Measurements from ENCODE around the gene BCL6B. TPM values are rescaled to one million over a fixed set of nuclear protein-coding genes. Genes with fewer than 3 reads are reported as not detected.

Gene BCL6B
- total RNA-seq, 4 donors from 2014 or later = 1.9 to 8.1 (median 3.2) TPM

- Histone ChIP-seq H3K36me3 (peaks cover 0 to 6% (median 0%) of the 10 kb centered on the region in 3 donors), H3K9me3 (peaks cover 0 to 18% (median 1%) of the 10 kb centered on the region in 4 donors), H3K27ac (no peak overlapping the region), H3K27me3 (no peaks in the 10 kb centered on the region), H3K4me3 (no peak overlapping the region), H3K4me1 (no peaks in the 10 kb centered on the region)
- TF ChIP-seq, protein P1, sequence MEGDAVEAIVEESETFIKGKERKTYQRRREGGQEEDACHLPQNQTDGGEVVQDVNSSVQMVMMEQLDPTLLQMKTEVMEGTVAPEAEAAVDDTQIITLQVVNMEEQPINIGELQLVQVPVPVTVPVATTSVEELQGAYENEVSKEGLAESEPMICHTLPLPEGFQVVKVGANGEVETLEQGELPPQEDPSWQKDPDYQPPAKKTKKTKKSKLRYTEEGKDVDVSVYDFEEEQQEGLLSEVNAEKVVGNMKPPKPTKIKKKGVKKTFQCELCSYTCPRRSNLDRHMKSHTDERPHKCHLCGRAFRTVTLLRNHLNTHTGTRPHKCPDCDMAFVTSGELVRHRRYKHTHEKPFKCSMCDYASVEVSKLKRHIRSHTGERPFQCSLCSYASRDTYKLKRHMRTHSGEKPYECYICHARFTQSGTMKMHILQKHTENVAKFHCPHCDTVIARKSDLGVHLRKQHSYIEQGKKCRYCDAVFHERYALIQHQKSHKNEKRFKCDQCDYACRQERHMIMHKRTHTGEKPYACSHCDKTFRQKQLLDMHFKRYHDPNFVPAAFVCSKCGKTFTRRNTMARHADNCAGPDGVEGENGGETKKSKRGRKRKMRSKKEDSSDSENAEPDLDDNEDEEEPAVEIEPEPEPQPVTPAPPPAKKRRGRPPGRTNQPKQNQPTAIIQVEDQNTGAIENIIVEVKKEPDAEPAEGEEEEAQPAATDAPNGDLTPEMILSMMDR (IDR thresholded peaks at IDR 0.05) = no peak
- no peak for TF ChIP-seq POLR2A (IDR thresholded peaks at IDR 0.05)
- no peak for TF ChIP-seq EP300 (IDR thresholded peaks at IDR 0.05)
- DNase-seq (ENCODE audit: low spot score in 2 of 2) = no peak
- WGBS, 2 donors = 45 to 48% methylated on average over 4 of the region's 4 CpGs
Observed at GRCh38 chr17:7064261-7064660, 41.4 kb downstream of the BCL6B start.

DNA sequence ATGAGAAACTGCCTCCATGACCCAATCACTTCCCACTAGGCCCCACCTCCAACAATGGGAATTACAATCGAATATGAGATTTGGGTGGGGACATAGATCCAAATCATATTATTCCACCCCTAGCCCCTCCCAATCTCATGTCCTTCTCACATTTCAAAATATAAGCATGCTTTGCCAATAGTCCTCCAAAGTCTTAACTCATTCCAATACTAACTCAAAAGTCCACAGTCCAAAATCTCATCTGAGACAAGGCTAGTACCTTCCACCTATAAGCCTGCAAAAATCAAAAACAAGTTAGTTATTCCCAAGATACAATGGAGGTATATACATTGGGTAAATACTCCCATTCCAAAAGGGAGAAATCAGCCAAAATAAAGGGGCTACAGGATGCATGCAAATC lies 44.3 kb downstream of the BCL6B start:
- no peak overlapping the region for H3K27ac ChIP-seq
- H3K36me3 ChIP-seq = peaks cover 0 to 6% (median 0%) of the 10 kb centered on the region in 3 donors
- WGBS, 2 donors = 68 to 74% methylated on average over 1 of the region's 1 CpG
- H3K9me3 ChIP-seq = peaks cover 0 to 18% (median 1%) of the 10 kb centered on the region in 4 donors
- TF ChIP-seq, protein P1 (IDR thresholded peaks at IDR 0.05) = no peak
- TF ChIP-seq EP300 (IDR thresholded peaks at IDR 0.05) (no peak), POLR2A (IDR thresholded peaks at IDR 0.05) (no peak)
- no peak overlapping the region for H3K4me3 ChIP-seq
- no peak for DNase-seq (ENCODE audit: low spot score in 2 of 2)
- no peaks in the 10 kb centered on the region for H3K27me3 ChIP-seq
- no peaks in the 10 kb centered on the region for H3K4me1 ChIP-seq

GRCh38 chr17:7068268-7068667 lies 45.4 kb downstream of the BCL6B start:
- DNase-seq (ENCODE audit: low spot score in 2 of 2) = no peak
- H3K4me3 ChIP-seq = no peak overlapping the region
- H3K36me3 ChIP-seq = peaks cover 0 to 6% (median 0%) of the 10 kb centered on the region in 3 donors
- H3K27ac ChIP-seq = no peak overlapping the region
- H3K4me1 ChIP-seq = no peaks in the 10 kb centered on the region
- H3K27me3 ChIP-seq = no peaks in the 10 kb centered on the region
- WGBS, 2 donors = 23 to 38% methylated on average over 1 of the region's 1 CpG
- peaks cover 0 to 18% (median 1%) of the 10 kb centered on the region in 4 donors for H3K9me3 ChIP-seq
- TF ChIP-seq POLR2A (IDR thresholded peaks at IDR 0.05) (no peak), EP300 (IDR thresholded peaks at IDR 0.05) (no peak)
- TF ChIP-seq, protein P1 (IDR thresholded peaks at IDR 0.05) = no peak

- Histone ChIP-seq H3K4me3 (no peak overlapping the region), H3K27me3 (no peaks in the 10 kb centered on the region), H3K27ac (no peak overlapping the region), H3K4me1 (no peaks in the 10 kb centered on the region), H3K9me3 (peaks cover 0 to 18% (median 1%) of the 10 kb centered on the region in 4 donors), H3K36me3 (peaks cover 0 to 6% (median 0%) of the 10 kb centered on the region in 3 donors)
- WGBS, 2 donors = 59 to 70% methylated on average over 2 to 3 of the region's 3 CpGs
- TF ChIP-seq, protein P1 (IDR thresholded peaks at IDR 0.05) = no peak
- no peak for TF ChIP-seq POLR2A (IDR thresholded peaks at IDR 0.05)
- no peak for TF ChIP-seq EP300 (IDR thresholded peaks at IDR 0.05)
- no peak for DNase-seq (ENCODE audit: low spot score in 2 of 2)
Observed at GRCh38 chr17:7070712-7071111, 47.9 kb downstream of the BCL6B start.

GRCh38 chr17:7072406-7072805 lies 49.6 kb downstream of the BCL6B start:
- peaks cover 0 to 6% (median 0%) of the 10 kb centered on the region in 3 donors for H3K36me3 ChIP-seq
- DNase-seq (ENCODE audit: low spot score in 2 of 2) = no peak
- H3K27me3 ChIP-seq = no peaks in the 10 kb centered on the region
- H3K4me1 ChIP-seq = no peaks in the 10 kb centered on the region
- TF ChIP-seq EP300 (IDR thresholded peaks at IDR 0.05) (no peak), POLR2A (IDR thresholded peaks at IDR 0.05) (no peak)
- TF ChIP-seq, protein P1 (IDR thresholded peaks at IDR 0.05) = no peak
- no peak overlapping the region for H3K27ac ChIP-seq
- peaks cover 0 to 17% (median 1%) of the 10 kb centered on the region in 4 donors for H3K9me3 ChIP-seq
- 87 to 95% methylated on average over 2 of the region's 2 CpGs for WGBS, 2 donors
- H3K4me3 ChIP-seq = no peak overlapping the region
